HG03558 (cell line): ENCODE data around the gene TUBA1B.
"Not testable (repeated sequence)": the region's sequence is repeated elsewhere in the genome, so short reads cannot be mapped to it uniquely, and the experiment has no call there.

Experiments used
- ATAC-seq: cut with Tn5 transposase; IDR thresholded peaks from one replicate; pipeline ENCODE4 v1.9.1; 2021; ENCODE audit warnings: moderate number of reproducible peaks; ENCODE audit not compliant: unreplicated experiment; ENCODE audit errors: extremely low read depth

The TUBA1B gene

GRCh38 chr12:49129332-49130150, 1.7 kb downstream of the TUBA1B start:
- ATAC-seq, result no peak

GRCh38 chr12:49127971-49128370, 3.2 kb downstream of the TUBA1B start:
- ATAC-seq, result not testable (repeated sequence)

DNA sequence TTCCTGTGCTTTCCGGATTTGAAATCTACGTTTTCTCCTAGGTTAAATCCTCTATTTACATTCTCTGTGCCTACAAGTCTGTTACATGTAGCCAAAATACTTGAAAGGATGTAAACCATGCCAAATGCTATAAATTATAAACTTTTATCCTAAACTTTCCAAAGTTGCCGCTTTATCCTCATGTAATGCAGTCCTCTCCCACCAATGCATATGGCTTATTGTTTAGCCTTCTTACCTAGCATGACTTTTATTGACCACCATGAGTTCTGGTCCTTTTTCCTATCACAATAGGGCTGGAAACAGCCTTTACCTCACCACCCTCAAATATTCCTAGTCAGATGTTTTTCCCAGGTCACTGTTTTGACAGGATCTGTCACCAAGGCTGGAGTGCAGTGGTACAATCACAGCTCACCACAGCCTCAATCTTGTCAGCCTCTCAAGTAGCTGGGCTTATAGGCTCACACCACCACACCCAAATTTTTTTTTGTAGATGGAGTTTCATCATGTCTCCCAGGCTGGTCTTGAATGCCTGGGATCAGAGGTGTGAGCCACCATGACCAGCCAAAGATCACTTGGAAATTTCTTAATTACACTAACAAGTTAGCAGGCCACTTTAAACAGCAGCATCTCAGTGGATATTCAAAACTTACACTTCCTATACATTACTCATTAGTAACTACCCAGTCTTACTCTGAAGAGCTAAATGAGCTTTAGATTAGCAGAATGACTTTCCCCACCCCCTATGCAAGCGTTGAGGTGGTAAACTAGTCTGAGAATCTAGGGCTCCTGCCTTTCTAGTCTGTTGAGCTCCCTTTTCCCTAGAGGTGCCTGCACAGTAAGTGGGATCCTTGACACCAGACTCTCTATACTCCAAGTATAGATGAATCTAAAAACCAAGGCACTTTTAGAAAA, 4.1 kb downstream of the TUBA1B start:
- ATAC-seq, result no peak

DNA sequence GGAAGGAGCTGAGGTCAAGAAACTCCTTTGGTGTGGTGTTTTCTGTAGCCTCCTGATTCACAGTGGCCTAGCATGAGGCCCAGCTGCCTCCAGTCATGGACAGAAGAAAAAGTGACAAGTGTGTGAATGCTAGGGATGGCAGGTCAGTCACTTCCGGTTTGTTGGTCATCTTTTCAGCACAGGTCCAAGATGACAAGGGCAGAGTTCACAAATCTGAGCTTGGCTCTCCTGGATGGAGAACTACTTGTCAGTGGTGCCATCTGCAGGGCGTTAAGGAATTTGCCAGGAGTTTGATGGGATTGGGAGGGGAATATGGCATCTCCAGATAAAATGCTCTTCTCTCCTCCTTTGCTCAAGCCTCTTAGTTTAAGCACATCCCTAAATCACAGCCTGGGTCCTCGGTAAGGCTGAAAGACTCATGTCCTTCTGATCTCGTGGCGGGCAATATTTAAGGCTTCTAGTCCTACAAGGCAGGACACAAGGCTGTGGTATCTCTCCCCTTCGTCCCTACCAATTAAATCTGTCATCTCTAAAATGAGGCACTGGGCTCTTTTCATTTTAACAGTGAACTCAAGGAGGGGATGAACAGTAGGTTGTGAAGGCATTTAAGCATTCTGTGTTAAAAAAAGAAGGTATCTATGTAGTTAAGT, 10.0 kb downstream of the TUBA1B start:
- no peak for ATAC-seq

DNA sequence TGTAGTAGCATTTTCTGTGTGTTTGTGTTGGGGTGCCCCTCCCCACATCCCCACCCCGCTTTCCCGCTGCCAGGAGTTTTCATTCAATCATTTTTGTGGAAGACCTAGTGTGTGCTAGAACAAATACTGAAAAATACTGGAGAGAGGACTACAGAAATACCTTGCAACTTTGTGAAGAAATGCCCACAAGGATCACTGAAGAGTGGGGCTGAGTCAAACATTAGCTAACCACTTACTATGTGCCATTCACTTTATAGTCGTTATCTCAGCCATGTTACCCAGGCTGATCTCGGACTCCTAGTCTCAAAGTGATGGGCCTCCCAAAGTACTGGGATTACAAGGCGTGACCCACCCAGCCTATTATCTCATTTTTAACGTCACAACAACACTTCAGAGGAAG, 20.0 kb downstream of the TUBA1B start:
- no peak for ATAC-seq

DNA sequence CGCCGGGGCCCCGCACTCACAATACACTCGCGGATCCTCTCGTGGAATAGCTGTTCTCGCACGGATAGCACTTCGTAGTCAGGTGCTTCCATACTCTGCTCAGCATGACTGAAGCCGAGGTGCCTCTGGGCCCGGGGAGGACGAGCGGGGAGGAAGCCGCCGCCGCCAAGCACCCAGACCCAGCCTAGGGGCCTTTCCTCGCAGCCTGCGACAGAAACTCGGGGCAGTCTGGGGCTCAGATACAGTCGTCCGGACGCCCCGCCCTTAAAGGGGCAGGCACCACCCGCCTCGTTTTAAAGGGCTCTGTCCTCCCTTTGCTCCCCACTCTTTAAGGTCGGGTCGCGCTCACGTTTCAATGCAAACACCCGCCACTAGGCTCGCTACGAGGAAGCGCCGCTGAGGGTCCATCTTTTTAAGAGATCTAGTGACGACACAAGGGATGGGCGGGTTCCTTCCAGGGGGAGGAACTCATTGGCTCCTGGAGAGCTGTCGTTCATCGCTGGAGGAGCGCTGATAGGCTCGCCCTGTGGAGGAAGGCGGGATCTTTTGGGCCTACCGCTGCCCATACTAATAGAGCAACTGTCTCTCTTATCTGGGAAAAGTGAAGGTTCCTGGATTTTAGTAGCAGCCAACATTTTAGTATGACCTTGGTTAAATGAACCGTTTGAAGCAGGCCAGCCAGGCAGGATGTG, 20.6 kb downstream of the TUBA1B start, which contains the start of gene LMBR1L:
LMBR1L (minus strand) TSS at position 384 of the 692 bp plus-strand sequence; CDS start at position 92, 292 bp downstream.
- peak; percentile 91 for ATAC-seq

GRCh38 chr12:49109641-49110463, 21.3 kb downstream of the TUBA1B start:
- no peak for ATAC-seq

GRCh38 chr12:49108958-49109404, 22.2 kb downstream of the TUBA1B start:
- ATAC-seq, result no peak

- ATAC-seq, result no peak
Measured at GRCh38 chr12:49105504-49106084, 25.6 kb downstream of the TUBA1B start.

DNA sequence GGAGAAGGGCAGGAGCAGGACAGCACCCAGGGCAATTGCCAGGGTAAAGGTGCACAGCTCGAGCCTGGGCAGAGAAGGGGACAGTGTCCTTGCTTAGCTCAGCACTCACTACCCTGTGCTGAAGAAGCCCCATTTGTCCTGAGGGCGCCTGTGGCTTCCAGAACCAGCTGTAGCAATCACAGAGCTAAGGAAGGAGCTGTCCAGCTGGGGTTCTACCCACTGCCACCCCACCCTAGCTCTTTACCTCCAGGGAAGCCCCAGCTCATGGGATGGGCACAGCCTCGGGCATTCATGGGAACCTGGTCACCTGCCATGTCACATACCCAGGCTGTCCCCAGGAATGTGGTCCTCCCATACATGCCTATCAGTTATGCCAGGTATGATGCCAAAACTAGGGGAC, 26.4 kb downstream of the TUBA1B start:
- ATAC-seq, result no peak

DNA sequence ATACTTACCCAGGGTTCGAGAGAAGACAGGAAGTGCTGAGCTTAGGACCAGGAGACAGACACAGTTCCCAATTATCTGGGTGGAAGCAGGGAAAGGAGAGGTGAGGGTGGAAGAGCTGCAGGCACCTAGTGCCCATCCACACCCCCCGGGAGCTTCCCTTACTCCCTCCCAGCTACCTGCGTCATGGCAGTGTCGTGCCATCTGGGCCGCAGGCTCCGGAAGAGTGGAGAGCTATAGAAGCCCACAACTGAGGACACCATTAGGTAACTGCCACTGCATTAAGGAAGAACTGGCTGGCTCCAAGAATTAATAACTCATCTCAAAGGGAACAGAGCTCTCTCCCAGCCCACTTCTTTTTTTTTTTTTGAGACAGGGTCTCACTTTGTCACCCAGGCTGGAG, 30.8 kb downstream of the TUBA1B start:
- no peak for ATAC-seq

DNA sequence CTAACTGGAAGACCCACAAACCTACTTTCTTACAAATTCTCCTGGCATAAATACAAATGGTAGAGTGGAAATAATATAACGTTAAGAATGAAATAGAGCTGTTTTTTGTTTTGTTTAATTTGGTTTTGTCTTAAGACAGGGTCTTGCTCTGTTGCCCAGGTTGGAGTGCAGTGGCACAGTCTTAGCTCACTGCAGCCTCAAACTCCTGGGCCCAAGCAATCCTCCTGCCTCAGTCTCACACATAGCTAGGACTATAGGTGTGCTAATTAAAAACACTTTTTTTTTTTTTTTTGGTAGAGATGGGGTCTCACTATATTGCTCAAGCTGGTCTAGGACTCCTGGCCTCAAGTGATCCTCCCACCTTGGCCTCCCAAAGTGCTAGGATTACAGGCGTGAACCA, 32.5 kb downstream of the TUBA1B start:
- ATAC-seq, result no peak

GRCh38 chr12:49098035-49098451, 33.2 kb downstream of the TUBA1B start:
- ATAC-seq, result no peak

- no peak for ATAC-seq
Measured at GRCh38 chr12:49097381-49097780, 33.8 kb downstream of the TUBA1B start.

DNA sequence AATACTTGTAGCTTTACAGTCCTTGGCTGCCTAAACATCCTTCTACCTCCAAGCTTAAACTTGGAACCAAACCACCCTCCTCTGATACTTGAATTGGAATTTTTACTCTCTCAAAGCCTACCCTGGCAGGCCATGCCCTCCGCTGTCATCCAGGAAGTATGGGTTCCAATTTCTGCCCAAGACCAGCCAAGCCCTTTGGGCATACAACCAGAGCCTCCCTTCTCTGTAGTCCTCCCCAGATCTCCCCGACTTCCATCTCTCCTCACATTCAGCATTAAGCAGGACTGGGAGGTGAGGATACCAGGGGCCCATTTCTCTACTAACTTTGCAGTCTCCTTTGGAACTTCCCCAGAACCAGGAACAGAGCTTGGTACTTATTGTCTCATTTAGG, 36.2 kb downstream of the TUBA1B start:
- ATAC-seq, result no peak

GRCh38 chr12:49094160-49094974, 36.8 kb downstream of the TUBA1B start, which contains the start of gene DHH:
Gene DHH, minus strand, starts transcription at chr12:49094801. Its CDS starts 289 bp downstream, at chr12:49094512.
- no peak for ATAC-seq

DNA sequence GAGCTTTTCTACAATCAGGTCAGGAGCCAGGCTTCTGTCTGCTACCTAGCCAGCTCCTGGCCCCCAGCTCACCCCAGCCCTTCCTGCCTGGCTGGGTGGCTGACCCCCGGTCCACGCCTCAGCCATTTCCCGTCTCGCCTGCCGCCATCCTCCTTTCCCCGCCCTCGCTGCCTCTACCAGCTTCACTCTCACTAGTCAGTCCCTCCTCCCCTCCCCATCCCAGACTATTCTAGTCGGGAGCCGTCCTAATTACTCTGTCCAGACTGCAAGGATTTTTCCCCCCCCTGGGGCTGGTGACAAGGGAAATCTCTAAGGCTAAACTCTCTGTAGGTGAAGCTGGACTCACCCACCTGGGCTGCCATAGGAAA, 37.4 kb downstream of the TUBA1B start:
- no peak for ATAC-seq

DNA sequence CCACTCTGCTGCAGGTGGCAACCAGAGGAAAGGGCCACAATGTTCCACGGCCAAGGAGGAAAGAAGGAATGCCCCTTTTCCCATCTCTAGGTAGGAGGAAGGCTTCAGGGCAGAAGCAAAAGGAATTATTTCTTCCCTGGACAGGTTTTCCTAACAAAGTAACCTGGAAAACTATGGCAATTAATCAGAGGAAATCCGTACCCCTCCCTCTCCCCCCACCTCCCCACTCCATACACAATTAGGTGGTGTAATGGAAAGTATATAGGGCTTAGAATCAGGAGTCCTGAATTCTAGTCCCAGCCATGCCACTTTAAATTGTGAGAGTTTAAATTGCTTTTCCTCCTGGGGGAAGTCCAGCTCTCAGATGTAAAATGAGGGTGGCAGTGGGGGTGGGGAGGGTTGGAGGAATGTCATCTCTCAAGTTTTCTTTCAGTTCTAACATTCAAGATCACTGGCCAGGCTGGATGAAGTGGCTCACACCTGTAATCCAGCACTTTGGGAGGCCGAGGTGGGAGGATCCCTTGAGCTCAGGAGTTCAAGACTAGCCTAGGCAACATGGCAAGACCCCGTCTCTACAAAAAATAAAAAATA, 38.3 kb downstream of the TUBA1B start:
- ATAC-seq, result no peak
